HG03175 (cell line): ENCODE measurements around the gene OXSR1.
"Not testable (repeated sequence)": the region's sequence is repeated elsewhere in the genome, so short reads cannot be mapped to it uniquely, and the experiment has no call there.

ENCODE experiments used
- ATAC-seq: cut with Tn5 transposase; IDR thresholded peaks from one replicate; pipeline ENCODE4 v1.9.1; 2021; ENCODE audit warnings: mild to moderate bottlenecking, moderate library complexity; ENCODE audit not compliant: unreplicated experiment

Gene OXSR1

DNA sequence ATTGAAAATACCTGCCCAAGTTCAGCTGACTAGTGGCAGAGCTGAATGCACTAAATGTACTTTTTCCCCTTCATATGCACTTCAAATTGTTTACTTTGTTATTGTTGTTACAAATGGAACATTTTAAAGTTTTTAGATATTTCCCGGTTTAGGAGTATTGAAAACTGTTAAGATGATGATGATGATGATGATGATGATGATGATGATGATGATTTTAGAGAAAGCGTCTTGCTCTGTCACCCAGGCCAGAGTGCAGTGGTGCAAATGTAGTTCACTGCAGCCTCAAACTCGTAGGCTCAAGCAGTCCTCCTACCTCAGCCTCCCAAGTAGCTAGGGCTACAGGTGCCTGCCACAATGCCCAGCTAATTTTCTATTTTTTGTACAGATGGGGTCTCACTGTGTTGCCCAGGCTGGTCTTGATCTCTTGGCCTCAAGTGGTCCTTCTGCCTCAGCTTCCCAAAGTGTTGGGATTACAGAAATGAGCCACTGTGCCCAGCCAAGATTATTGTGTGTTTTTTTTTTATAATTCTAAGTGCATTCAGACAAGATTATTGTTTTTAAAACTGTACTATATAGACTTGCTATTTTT is 54.4 kb downstream of the OXSR1 start:
- ATAC-seq, result no peak

DNA sequence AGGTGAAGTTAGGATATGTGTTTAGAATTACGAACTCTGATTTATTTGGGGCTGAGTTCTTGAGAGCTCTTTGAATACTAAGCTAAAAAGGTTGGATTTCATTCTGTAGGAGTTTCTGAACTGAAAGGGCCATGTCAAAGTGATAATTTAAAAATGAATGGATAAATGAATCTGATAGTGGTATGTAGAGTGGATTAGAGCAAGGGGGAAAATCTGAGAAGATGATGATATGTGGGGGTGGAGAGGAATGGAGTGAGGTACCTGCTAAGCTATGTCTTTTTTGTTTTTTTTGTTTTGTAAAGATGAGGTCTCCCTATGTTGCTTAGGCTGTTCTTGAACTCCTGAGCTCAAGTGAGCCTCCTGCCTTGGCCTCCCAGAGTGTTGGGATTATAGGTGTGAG is 55.7 kb downstream of the OXSR1 start:
- no peak for ATAC-seq

GRCh38 chr3:38222032-38222634 is 56.8 kb downstream of the OXSR1 start:
- no peak for ATAC-seq

DNA sequence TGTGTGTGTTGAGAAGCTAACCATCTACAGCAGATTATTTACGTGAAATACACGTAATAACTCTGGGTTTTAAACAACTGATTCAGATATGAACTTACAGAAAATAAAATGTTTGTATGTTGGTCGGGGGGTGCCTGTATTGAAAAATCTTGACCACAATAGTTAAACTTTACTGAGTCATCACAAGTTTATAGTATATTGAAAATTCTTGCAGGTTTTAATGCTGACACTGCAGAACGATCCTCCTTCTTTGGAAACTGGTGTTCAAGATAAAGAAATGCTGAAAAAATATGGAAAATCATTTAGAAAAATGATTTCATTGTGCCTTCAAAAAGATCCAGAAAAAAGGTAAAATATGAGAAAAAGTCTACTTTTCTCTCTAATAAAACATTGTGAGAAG is 59.0 kb downstream of the OXSR1 start:
- no peak for ATAC-seq

- ATAC-seq, result no peak
Measured at GRCh38 chr3:38226273-38226672, 60.9 kb downstream of the OXSR1 start.

GRCh38 chr3:38227989-38228388 is 62.7 kb downstream of the OXSR1 start:
- no peak for ATAC-seq

- no peak for ATAC-seq
Measured at GRCh38 chr3:38229036-38229435, 63.7 kb downstream of the OXSR1 start.

DNA sequence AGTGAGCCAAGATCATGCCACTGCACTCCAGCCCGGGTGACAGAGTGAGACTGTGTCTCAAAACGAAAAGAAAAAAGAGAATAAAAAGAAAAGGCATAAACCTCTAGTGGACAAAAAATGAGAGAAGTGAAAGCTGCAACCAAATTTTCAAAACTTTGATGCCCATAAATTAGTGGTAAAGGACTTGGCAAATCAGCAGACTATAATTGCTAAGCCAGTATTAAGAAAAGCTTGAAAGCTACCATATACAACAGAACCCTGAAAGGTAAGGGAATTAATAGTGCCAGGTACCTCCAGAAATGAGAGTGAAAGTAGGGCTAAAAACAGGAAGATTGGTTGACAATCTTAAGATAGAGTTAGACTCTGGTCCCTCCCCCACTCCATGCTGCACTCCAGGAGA is 67.4 kb downstream of the OXSR1 start:
- no peak for ATAC-seq

- no peak for ATAC-seq
Measured at GRCh38 chr3:38235466-38235865, 70.1 kb downstream of the OXSR1 start.

- ATAC-seq, result no peak
Measured at GRCh38 chr3:38238416-38239008, 73.2 kb downstream of the OXSR1 start.

DNA sequence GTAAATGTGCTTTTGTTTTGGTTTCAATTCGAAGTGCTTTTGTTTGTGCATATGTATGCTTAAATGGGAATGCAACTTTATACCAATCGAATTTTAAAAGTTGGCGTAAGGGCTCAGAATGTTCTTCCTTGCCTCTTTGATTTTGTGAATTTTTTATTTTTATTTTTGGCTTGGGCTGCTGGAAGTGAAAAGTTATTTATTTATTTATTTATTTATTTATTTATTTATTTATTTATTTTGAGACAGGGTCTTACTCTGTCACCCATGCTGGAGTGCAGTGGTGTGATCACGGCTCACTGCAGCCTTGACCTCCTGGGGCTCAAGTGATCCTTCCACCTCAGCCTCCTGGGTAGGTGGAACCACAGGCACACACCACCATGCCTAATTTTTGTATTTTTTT is 77.5 kb downstream of the OXSR1 start:
- not testable (repeated sequence) for ATAC-seq

DNA sequence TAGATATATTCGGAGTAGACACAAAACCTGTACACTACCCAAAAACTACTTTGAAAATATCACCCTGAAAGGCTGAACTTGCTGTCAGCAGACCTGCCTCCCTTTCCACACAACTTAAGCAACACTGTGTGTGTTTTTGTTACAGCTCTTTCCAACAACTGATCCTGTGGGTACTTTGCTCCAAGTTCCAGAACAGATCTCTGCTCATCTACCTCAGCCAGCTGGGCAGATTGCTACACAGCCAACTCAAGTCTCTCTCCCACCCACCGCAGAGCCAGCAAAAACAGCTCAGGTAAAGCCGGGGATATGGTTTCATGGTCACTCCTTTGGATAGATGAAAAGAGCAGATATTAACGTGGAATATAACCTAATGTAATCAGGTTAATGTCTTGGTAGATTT is 80.6 kb downstream of the OXSR1 start:
- no peak for ATAC-seq

DNA sequence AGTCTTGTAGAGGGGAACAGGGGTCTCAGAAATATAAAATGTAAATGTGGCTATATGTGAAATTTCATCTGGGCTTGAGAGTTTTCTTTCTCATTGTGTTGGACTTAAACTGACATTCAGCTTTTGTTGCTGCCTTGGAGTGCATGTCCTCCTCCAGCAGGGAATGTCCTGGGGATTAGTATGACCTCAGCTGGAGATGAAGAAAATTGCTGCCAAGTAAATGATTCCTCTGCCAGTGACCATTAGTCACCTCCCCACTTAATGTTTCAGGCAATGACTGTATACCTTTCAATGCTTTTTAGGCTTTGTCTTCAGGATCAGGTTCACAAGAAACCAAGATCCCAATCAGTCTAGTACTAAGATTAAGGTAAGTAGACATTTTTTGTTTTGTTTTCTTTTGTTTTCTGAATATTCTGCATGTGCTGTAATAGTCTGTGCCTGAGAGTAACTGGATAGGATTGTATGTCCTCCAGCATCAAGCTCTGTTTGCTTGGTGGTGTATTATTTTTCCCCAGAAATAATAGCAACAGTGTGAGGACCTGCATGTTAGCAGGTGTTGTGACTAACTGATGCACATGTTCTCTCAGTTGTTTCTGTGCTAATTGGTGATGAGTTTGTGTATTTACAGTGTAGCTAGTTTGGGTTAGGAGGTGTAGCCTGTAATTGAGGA is 82.2 kb downstream of the OXSR1 start:
- no peak for ATAC-seq

DNA sequence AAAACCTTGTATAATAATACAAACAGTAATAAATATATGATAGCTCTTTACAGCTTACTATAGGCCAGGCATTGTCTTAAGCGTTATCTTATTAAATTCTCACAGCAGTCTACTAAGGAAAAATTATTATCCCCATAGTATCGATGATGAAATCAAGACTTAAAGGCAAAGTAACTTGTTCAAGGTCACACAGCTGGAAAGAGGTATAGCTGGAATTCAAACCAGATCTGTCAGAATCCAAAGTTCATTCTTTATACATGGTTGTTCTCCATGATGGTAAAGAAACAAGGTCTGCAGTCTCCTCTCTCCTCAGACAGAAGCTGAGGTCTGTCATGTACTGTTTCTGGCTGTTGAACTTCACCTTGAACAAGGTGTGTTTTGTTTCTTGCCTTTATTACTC is 84.9 kb downstream of the OXSR1 start:
- no peak for ATAC-seq

- ATAC-seq, result no peak
Measured at GRCh38 chr3:38251197-38251596, 85.9 kb downstream of the OXSR1 start.

DNA sequence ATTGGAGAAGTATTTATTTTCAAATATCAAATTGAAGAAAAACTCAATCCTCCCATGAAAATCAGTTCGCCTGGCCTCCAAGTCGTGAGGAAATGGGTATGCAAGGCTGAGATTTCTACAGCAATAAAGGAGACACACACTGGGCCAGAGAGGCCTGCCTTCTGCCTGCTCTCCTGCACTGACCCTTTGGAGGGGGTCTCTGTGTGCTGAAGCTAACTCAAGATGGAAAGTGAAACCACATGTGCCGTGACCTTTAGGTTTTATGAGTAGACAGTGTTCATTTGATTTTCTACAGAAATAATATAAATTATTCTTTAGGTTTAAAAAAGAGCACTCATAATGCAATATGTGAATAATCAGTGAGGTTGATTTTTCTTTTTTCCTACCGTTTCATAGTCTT is 88.4 kb downstream of the OXSR1 start:
- ATAC-seq, result no peak

DNA sequence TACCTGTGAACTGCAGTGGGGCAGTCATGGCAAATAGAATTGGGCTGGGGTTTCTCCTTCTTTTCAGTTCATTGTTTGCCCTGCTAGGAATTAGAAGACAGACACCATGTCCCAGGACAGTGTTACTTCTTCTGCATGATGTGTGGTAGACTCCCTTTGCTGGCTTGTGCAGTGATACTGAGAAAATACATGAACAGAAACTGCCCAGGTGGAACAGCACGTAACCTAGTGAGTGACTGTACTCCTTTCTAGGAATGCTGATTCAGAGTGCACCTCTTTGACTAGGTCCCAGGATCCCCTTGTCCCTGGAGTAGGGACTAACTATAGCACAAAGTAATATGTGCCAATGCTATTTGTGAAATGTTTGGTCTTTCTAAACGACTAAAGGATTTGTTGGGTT is 89.5 kb downstream of the OXSR1 start:
- no peak for ATAC-seq

DNA sequence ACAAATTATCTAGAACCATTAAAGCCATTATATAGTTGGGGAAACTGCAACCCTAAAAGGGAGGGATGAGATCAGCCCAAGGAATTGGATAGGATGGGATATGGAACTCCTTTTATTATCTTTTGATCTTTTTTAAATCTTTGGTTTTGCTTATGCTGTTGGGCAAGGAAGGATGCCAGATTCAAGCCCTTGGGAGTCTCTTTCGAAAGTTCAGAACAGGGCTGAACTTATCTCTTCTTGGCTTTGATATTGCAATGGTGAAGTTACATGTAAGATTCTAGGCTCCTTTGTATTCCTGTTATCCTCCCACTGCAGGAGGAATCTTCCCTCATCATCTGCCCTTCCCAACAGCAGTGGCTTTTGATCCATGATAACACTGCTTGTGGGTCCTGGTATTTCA is 90.3 kb downstream of the OXSR1 start:
- no peak for ATAC-seq

DNA sequence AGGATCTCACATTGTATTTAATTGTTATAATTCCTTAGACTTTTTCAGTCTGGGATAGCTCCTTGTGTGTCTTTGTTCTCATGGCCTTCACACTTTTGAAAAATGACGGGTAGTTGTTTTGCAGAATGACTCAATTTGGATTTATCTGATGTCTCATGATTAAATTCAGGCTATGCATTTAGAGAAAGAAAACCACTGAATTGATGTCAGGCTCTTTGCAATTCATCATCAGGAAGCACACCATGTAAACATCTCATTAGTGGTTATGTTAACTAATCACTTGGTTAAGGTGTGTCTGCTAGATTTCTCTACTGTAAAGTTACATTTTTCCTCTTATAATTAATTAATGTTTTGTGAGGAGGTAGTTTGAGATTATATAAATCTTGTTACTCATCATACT is 92.2 kb downstream of the OXSR1 start:
- ATAC-seq, result no peak

DNA sequence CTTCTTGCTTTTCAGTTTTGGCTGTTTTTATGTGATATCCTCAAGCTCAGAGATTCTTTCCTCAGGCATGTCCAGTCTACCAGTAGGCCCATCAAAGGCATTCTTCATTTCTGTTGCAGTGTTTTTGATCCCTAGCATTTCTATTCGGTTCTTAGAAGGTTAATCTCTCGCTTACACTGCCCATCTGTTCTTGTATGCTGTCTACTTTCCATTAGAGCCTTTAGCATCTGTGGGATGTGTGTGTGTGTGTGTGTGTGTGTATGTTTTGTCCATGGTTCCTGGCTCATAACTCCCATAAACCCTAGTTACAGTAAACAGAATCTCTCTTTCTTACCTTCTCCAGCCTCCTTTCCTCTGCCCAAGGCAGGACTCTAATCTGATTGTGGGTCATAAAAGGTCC is 95.1 kb downstream of the OXSR1 start:
- no peak for ATAC-seq

- no peak for ATAC-seq
Measured at GRCh38 chr3:38264353-38264771, 99.0 kb downstream of the OXSR1 start.

DNA sequence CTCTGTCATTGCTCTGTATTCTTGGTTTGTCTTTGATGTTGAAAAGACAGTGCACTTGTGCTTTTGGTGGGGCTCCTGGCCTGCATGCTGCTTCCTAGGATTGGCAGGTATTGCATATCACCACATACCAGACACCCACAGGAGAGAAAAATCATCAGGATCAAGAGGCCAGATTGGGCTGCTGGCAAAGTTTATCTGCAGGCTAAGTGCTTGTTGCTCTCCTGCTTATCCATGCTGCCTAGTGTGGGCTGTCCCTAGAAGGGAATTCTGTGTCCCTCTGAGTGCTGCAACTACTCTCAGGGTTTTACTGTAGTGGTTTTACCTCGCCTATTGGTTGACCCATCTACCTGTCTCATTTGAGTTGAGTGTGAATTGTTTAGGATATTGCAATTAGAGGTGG is 99.4 kb downstream of the OXSR1 start:
- no peak for ATAC-seq
